ENCODE results near the gene PIEZO2. TPM values are rescaled to one million over a fixed set of nuclear protein-coding genes. Genes with fewer than 3 reads are reported as not detected.

The PIEZO2 gene
- total RNA-seq, 1 donor from 2014 or later: 51.0 TPM

DNA sequence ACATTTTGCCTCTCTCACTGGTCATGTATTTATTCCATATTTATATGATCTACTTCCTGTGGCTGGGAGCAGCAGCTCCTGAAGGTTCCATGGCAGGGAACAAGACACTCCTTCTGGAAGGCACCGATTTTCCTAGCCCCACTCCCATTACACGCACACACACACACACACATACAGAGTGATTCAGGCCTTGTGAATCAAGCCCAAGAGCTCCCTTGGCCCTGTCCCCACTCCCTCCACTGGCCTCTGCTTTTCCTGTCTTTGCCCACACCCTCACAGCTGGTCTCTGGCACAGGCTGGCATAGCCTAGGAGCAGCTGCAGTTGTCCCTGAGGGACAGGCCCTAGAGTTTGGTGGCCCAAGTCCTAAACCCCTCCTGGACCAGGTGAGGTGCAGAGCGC, 421.9 kb downstream of the PIEZO2 start:
- DNase-seq: no peak

DNA sequence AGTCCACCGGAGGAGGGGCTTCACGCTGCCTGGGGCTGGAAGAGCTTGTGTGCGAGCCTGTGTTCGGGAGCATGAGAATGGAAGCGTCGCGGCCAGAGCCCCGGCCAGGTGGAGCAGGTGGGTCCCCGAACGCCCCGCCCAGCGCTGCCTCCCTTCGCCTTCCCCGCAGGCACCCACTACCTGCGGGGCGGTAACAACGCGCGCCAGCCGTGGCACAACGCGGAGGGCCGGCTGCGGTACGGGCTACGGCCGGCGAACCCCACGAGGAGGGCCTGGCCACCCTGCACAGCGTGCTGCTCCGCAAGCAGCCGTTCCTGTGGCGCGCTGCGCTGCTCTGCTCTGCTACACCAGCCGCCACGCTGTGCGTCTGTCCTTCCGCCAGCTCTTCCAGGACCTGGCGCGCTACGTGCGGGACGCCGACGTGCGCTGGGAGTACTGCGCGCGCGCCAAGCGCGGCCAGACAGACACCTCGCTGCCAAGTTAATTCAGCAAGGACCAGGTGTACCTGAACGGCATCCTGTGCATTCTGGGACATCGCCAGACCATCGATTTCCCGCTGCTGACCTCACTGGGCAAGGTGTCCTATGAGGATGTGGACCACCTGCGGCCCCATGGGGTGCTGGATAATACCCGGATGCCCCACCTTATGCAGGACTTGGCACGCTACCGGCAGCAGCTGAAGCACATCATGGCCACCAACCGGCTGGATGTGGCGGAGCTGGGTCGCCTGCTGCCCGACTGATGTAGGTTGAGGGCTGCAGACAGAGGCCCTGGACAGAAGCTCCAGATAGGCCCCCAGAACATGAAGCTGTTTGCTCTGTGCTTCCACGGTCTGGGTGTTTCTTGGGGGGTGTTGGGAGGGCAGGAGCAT, 422.9 kb downstream of the PIEZO2 start:
- no peak for DNase-seq

DNA sequence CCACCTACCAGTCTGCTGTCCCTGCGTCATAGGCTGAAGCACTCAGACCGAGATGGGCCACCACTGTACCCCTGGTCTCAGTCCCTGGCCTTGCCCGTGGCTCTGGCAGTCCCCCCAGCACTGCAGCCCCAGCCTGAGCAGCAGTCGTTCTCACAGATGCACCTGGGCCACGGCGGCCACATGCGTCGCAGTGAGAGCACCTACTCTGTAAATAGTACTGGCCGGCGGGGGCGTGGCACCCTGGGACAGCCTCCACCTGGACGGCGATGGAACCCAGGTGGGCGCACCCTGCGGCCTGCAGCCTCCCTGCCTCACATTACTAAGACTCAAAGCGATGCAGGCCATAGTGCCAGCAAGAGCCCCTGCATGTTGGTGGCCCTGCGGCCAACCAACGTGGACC, 424.7 kb downstream of the PIEZO2 start:
- no peak for DNase-seq

DNA sequence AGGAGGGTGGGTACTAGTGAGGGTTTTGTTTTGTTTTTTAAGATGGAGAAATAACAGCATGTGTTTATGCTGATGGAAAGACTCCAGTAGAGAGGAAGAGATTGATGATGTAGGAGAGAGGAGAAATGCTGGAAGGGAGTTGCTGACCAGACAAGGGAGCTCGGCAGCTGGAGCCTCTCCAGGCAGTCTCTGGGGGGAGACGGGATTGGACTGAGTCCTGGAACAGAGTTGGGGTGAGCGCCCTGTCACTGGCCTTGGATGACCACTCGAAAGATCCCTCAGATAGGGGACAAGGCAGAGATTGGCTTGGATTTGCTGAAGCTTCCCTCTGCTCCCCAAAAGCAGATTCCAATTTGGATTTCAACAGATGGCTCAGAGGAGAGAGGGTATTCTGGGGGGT, 425.9 kb downstream of the PIEZO2 start:
- no peak for DNase-seq

DNA sequence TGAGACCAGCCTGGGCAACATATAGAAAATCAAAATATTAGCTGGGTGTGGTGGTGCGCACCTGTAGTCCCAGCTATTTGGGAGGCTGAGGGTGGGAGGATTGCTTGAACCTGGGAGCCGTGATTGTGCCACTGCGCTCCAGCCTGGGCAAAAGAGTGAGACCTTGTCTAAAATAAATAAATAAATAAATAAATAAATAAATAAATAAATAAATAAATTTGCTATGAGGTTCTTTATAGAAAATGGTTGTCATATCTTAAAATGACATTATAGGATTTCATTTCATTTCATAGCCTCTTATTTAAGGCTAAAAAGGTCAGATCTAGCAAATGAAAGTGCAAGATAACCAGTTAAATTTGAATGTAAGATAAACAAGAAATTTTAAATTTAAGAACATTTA, 430.6 kb downstream of the PIEZO2 start:
- no peak for DNase-seq

DNA sequence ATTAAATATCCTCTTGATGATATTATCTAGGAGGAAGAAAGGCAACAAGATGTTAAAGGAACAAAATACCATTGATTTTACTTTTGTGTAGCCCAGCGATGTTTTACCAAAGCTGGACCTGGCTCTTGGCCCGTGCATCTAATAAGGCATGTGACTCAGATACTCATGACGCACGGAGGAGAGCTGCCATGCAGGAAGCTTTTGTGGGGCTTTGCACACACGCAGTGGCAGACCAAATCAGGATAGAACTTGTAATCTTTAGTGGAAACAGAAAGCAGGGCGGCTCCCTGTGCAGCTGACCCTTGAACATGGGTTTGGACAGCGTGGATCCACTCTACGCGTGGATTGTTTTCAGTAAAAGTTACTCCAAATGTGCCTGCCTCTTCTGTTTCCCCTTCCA, 433.6 kb downstream of the PIEZO2 start:
- DNase-seq: no peak

DNA sequence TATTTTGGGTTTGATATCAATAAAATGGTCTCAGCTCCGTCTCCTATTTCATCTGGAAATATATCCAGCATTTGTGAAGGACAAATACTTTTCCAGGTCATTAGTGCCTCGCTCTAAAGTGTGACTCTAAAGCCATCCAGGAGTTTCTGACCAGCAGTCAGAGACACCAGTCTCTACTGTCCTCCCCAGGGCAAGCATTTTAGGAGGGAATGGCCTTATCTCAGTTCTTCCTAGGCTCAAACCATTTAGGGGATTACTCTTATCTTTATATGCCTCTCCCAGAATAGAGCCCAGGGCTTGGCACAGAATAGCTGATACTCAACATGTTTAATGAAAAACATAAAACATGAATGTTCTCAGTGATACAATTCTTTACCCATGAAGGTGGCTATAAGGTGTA, 436.0 kb downstream of the PIEZO2 start:
- DNase-seq: no peak

DNA sequence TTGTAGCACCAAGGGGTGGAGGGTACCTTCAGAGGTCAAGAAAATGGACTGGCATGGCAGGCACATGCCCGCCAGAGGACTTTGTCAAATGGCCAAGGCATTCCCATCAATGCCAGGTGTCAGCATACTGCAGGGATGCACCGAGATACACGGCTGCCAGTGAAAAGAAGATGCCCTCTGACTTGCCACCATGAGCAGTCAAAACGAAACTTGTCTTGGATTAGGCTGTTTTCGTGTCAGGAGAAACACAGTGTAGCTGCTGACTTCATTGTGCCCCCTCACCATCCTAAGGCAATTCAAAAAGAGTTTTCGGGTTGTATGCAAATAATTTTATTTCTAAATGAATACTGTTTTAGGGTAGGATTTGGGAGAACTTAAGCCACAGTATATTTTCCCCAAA, 442.1 kb downstream of the PIEZO2 start:
- no peak for DNase-seq

DNA sequence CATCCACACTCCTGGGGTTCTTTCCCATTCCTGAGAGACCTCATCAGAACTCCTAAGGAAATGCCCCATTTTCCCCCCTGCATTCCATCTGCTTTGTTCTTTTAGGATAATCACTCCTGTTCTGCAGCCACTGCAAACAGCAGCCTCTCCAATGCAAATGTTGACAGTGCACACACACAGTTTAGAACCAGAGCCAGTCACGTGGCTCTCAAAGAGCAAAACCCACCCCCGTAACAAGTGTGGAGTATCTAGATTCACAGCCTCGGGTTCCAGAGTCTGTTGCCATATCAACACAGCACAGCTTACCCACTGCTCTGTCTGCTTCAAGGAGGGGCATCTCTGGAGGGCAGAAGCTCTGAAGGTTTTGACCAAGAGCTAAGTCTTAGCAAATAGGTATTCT, 443.6 kb downstream of the PIEZO2 start:
- DNase-seq: no peak

DNA sequence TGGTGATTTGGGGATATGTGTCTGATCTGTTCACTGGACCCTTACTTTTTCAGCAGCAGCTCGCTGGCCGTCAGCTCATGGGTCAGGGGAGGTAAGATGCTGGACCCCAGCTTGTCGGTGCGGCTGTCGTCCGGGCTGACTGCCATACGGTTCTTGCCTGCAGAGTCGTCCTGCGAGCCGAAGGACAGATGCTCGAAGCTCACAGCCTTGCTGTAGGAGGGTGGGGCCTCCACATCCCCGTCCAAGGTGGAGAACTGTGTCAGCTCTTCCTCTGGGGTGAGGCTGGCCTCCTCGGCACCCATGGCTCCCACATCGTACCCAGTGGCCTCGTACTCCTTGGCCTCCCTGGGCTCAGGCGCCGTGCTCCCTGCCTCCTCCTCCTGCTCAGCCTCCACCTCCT, 444.1 kb downstream of the PIEZO2 start:
- no peak for DNase-seq

DNA sequence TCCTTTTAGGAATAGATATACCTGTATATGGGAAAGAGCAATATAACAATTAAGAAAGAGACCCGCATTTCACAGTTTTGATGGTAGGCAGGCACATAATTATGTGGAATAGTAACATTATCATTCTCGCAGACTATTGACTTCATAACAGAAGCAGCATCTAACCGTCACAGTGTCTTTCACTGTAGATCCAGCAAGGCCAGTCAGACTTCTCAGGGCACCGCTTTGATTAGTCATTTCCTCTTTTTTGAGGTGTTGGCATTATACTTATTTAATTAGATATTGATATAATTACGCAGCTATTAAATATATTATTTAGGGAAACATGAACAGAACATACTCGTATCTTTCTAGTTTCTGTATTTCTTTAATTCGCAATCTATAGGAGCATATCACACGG, 447.2 kb downstream of the PIEZO2 start:
- no peak for DNase-seq

DNA sequence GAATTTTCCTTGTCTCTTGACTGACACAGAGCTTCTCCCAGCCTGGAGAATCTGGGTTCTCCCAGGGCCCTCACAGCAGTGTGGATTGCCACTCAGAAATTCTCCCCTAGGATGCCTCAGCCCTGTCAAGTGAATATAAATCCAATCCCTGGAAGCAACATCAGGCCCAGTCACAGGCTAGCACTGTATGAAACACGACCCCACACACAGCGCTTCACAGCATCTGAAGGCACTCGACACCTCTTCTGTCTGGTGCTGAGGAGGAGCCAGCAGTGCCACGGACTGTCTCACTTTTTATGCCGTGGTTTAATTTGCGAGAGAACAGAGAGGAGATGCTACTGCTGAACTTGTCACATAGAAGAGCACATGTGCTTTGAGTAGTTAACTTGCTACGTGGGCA, 459.0 kb downstream of the PIEZO2 start:
- DNase-seq: no peak

DNA sequence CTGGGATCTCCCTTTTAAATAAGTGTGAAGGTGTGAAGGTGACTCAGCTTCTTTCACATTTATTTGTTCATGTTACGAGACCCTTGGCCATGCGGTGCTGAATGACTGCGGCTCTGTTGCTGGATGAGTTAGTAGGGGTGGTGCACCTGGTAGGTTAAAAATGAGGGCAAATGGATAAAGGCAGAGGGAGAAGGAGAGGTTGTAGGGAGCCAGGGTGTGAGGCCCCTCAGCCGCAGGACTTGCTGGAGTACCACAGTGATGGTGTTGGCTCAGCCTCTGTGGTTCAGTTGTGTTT, 459.4 kb downstream of the PIEZO2 start:
- no peak for DNase-seq

DNA sequence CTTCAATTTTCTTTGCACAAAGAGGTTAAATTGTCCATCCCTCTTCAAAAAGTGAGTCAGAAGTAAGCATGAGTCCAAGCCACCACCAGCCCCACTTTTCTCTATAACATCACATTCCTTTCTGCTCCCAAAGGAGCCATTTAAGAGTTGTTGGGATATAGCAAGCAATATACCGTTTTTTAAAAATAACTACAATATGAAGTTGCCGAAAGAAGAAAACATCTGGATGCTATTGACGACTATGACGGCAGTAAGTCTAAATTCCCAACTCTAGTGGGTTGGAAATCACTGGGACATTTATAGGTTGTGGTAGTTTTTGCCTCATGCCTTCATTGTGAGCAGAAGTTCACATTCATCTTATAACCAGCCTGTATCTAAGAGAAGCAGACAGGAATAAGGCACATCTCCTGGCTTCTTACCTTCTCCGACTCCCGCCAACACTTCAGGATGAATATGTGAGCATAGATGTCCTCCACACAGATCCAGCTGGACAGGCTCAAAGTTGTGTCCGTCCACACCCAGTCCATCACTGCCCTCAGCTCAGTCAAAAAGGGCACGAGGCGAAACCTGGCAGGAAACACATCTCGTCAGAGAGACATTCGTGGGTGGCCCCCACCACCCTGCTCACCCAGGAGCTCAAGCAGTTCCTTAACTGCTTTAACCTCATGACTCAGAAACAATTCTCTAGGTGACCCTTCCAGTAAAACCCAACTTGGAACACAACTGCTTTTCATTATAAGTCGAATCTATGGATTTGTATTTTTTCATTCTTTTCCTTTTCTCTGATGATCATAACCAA, 459.9 kb downstream of the PIEZO2 start:
- peak; percentile 91 for DNase-seq

DNA sequence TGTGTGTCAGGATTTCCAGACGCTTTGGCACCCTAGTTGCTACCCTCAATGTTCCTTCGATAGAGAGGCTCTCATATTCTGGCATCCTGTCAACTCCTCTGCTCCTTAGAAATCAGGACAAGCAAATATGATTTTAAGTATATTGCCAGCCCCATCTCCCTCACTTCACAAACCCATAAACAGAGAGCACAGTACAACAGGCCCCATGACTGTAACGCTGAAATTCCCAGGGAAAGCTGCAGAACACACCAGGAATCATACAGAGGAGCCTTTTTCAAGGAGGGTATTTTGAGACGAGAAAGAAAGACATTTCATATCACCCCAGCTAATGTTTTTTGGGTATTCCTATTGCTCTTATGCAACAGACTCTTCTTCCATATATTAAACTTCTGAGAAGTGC, 460.6 kb downstream of the PIEZO2 start:
- DNase-seq: no peak

DNA sequence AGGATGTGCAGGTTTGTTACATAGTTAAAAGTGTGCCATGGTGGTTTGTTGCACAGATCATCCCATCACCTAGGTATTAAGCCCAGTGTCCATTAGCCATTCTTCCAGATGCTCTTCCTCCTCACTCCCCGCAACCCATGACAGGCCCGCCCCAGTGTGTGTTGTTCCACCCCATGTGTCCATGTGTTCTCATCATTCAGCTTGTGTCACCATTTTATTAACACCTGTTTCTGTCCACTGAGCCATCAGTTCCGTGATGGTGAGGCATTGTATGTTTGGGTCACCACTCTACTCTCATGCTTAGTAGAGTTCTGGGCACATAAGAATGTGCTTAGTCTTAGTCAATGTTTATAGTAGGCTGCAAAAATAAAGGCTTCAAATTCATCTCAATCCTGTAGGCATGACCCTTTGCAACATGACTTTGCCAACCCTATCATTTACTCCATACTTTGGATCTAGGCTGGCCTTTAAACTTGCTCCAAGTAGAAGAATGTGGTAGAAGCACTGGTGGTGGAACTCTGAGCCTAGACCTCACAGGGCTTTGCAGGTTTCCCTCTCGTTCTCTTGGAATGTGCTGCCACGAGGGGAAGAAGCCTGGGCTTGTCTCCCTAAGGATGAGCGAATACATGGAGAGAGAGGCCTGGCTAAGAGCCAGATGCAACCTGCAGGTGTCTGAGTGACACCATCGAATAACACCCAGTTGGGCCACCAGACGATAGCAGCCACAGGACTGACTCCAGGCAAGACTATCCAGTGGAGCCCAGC, 462.0 kb downstream of the PIEZO2 start:
- DNase-seq: no peak

DNA sequence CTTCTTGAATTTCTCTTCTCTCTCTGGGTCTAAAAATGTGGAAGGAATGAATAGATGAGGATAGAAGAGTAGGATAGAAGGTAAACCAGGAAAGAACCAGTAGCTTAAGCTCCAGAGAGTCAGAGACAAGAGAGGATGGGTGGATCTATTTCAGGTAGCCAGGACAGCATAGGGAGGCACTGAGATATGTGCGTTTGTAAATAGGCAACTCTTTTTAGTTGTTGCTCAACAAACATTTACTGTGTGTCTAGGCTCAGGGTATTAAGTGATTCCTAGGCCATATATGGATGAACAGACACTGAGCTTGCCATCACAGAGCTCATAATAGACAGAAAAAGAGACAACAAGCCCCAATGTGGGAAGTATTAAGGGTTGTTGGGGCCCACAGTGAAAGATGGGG, 463.1 kb downstream of the PIEZO2 start:
- DNase-seq: no peak

DNA sequence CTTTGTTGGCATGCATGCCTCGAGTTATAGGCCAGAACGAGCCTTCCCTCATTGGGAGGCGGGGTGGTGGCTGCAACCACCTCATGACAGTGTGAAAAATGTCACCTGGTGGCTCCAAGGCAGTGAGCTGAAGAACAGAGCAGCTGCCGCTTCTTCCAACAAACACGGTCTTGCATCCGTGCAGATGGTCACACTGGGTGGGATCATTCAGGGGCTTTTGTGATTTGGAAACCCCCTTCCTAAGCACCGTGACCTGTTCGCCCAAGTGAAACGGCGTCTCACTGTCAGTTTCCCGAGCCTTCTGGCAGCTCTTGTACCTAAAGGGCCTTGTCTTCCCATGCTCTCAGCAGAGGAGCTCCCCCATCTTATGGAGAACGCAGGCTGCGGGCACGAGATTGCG, 463.9 kb downstream of the PIEZO2 start:
- no peak for DNase-seq

DNA sequence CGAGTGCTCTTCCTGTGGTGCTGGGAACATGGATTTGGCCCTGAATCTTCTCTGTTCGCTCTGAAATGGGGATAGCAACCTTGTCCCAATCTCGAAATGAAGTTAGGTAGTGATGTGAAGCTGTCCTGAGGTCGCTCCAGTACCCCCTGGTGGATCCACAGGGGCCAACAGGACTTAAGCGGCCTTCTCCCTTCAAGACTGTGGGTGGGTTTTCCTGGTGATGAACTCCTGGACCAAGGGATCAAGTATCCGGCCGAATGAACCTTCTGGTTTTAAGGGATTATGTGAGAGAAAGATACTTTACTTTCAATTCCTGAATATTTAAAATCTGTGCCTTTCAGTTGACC, 467.0 kb downstream of the PIEZO2 start:
- no peak for DNase-seq

DNA sequence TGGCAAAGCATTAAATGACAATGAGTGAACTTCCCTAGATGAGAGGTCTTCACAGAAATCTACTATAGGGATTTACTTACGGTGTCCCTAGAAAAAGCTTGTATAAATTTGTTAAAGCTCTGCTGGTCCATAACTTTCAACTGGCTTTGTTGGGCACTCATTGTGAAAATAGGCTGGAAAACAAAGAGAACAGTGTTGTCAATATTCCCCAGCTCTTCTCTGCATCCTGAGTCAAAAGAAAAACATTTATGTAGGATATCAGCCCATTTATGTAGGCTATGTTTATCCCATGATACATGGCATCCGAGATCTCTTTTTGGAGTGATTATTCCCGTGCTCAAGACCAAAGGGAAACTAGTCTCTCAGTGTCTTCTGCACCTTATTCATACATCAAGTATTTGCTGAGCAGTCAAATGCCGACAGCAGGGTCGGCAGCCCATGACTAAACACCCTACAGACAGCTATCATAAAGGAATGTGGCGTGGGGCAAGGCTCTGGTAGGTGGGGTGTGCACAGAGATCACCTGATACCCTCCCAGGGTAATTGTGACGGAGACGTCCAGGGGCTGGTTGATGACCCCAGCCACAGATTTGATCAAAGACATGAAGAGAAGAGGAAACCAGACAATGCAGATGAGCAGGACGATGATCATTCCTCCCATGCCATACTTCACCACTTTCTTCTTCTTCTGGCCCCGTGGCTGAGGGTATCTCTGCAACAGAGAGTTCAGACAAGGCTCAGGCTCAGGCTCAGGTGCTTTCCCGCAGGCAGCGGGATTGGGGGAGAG, 467.6 kb downstream of the PIEZO2 start:
- no peak for DNase-seq

DNA sequence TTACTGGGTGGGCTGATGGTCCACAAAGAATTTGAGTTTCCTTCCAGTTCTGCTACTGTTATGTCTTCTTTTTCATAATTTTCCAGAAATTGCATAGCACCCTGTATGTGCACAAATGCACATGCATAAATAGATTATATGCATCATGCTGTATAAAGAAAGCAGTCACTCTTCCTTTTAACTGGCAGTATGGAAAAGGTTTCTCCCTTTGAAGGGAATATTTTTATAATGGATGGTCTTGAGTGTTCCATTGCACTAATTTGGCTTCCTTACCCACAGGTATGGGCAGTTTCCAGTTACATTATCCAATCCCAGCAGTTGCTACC, 469.1 kb downstream of the PIEZO2 start:
- no peak for DNase-seq

DNA sequence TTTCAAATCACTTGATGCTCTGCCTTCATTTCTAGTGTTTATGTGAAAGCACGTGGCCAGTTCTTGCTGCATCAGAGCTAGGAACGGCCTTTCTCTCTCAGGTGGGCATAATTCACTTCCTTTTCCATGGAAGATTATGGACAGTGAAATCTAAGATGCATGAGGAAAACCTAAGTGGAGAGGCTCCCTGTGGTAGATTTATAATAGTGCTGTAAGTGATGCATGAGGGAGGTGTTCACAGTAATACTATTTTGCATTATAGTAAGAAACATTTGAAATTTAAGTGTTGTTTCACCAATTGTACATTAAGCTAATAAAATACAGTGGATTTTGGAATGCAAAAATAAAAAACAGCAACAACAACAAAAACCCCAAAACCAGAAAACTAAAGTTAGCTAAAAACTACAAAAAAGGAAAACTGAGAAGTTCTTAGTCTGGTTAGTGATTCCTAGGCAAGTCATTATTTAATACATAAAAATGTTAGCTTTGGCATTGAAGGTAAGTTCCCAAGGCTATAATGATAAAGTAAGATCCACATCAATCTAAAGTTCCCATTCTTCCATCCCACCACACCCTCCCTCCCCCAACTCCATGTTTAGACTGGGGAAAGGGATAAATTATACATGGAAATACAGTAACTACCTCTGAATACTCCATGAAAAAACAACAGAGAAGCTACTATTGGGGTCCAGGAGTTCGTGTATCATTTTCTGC, 469.7 kb downstream of the PIEZO2 start:
- no peak for DNase-seq

Measured in skin of body (tissue), 2 donors.